ENCODE results near the gene TIPRL. TPM values are rescaled to one million over a fixed set of nuclear protein-coding genes. Genes with fewer than 3 reads are reported as not detected.

The TIPRL gene
- total RNA-seq, 3 donors from 2014 or later: 46.3 to 47.9 (median 46.7) TPM

- H3K4me1 Mint-ChIP-seq (ENCODE audit: low read depth): peaks cover 60% of the 10 kb centered on the region
- ATAC-seq (no peak), DNase-seq (no peak)
- peaks cover 73% of the 10 kb centered on the region for H3K36me3 Mint-ChIP-seq (ENCODE audit: insufficient read depth)
- no peaks in the 10 kb centered on the region for H3K27me3 Mint-ChIP-seq (ENCODE audit: low read depth)
- no peaks in the 10 kb centered on the region for H3K9me3 Mint-ChIP-seq
- no peak overlapping the region for H3K4me3 Mint-ChIP-seq
Observed at GRCh38 chr1:168235548-168235885, 56.8 kb downstream of the TIPRL start.

- Mint-ChIP-seq H3K36me3 (ENCODE audit: insufficient read depth) (peaks cover 72% of the 10 kb centered on the region), H3K4me3 (no peak overlapping the region), H3K4me1 (ENCODE audit: low read depth) (peaks cover 56% of the 10 kb centered on the region), H3K9me3 (no peaks in the 10 kb centered on the region), H3K27me3 (ENCODE audit: low read depth) (no peaks in the 10 kb centered on the region)
- DNase-seq (no peak), ATAC-seq (no peak)
Observed at GRCh38 chr1:168235937-168236336, 57.2 kb downstream of the TIPRL start.

- Mint-ChIP-seq H3K4me3 (peak overlapping the region; percentile 24), H3K9me3 (no peaks in the 10 kb centered on the region), H3K27me3 (ENCODE audit: low read depth) (no peaks in the 10 kb centered on the region), H3K36me3 (ENCODE audit: insufficient read depth) (peaks cover 70% of the 10 kb centered on the region), H3K4me1 (ENCODE audit: low read depth) (peaks cover 47% of the 10 kb centered on the region)
- DNase-seq: no peak
- ATAC-seq: peak; percentile 81 to 88
Observed at GRCh38 chr1:168236836-168237611, 58.3 kb downstream of the TIPRL start.

DNA sequence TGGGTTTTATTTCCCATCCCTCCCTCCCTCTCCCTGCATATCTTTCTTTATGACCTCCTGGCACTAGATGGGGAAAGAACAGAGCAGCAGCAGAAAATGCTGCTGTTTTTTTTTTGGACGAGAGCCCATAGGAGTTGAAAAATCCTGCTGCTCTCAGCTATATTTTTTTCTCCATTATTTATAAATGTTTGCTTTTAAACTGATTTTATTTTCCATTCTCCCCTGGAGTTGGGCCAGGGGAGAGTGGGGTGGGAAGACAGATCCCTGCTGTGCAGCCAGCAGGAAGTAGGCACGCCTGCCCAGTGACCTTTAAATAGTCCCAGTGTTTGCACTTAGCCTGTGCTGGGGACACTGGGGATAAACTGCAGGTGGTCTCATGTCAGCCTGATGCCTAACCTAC lies 64.4 kb downstream of the TIPRL start:
- ATAC-seq: no peak
- peaks cover 30% of the 10 kb centered on the region for H3K4me1 Mint-ChIP-seq (ENCODE audit: low read depth)

DNA sequence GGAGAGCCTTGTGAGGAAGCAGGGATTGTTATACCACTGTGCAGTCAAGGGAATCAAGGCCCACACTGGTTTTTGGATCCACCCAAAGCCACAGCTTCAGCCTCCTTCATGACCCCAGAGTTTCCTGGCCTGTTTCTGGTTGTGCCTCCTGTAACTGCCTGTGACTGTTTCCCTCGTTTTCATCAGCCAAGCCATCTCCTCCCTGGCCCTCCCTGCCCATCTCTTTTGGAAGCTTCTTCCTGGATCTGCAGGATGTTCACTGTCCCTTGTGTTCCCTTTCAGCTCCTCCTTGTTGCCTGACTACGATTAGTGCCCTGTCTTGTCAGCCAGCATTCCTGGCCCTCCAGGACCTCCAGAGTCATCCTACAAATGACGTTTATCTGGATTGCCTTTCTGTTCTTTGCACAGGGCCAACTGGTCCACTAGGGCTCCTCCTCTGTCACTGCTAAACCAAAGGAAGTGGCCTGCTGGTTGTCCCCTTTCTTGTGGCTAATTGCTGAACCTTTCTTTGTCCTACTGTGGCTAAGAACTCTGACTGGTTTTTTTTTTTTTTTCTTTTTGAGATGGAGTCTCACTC lies 65.0 kb downstream of the TIPRL start:
- H3K9me3 Mint-ChIP-seq: no peaks in the 10 kb centered on the region
- no peak for DNase-seq
- H3K27me3 Mint-ChIP-seq (ENCODE audit: low read depth): no peaks in the 10 kb centered on the region
- ATAC-seq: no peak
- no peak overlapping the region for H3K4me3 Mint-ChIP-seq
- peaks cover 68% of the 10 kb centered on the region for H3K36me3 Mint-ChIP-seq (ENCODE audit: insufficient read depth)
- peaks cover 33% of the 10 kb centered on the region for H3K4me1 Mint-ChIP-seq (ENCODE audit: low read depth)

More for the DNA sequence above, 64.4 kb downstream of the TIPRL start:
- Mint-ChIP-seq H3K9me3 (no peaks in the 10 kb centered on the region), H3K27me3 (ENCODE audit: low read depth) (no peaks in the 10 kb centered on the region), H3K4me3 (no peak overlapping the region), H3K36me3 (ENCODE audit: insufficient read depth) (peaks cover 66% of the 10 kb centered on the region)
- DNase-seq: no peak

DNA sequence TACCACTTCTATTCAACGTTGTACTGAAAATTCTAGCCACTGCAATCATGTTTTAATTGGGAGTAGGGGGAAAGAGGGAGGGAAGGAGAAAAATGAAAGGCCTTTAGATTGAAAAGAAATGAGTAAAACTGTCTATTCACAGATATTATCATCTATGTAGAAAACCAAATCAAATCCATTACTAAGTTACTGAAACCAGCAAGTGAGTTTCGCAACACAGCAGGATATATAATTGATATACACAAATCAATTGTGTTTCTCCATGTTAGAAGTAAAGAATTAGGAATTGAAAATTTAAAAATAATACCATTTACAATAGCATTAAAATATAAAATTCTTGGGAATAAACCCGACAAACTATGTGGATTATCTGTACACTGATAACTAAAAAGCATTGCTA lies 66.3 kb downstream of the TIPRL start:
- Mint-ChIP-seq H3K4me1 (ENCODE audit: low read depth) (peaks cover 33% of the 10 kb centered on the region), H3K4me3 (no peak overlapping the region), H3K36me3 (ENCODE audit: insufficient read depth) (peaks cover 68% of the 10 kb centered on the region), H3K27me3 (ENCODE audit: low read depth) (no peaks in the 10 kb centered on the region), H3K9me3 (no peaks in the 10 kb centered on the region)
- DNase-seq (no peak), ATAC-seq (no peak)

- Mint-ChIP-seq H3K4me3 (no peak overlapping the region), H3K4me1 (ENCODE audit: low read depth) (peaks cover 38% of the 10 kb centered on the region), H3K27me3 (ENCODE audit: low read depth) (no peaks in the 10 kb centered on the region), H3K36me3 (ENCODE audit: insufficient read depth) (peaks cover 67% of the 10 kb centered on the region), H3K9me3 (no peaks in the 10 kb centered on the region)
- no peak for DNase-seq
- no peak for ATAC-seq
Observed at GRCh38 chr1:168246506-168246905, 67.7 kb downstream of the TIPRL start.

Other genes starting within 250 kb of the TIPRL start
- gene DCAF6, start 242.3 kb upstream of the TIPRL start, total RNA-seq: 10 to 100 TPM; 10.7 to 12.5 (median 11.3) TPM
- 10 to 100 TPM; 28.2 to 32.1 (median 31.9) TPM for gene MPC2, start 241.9 kb upstream of the TIPRL start, total RNA-seq
- under 1 TPM; 0.16 to 0.27 (median 0.20) TPM for gene GPR161, start 42.0 kb upstream of the TIPRL start, total RNA-seq
- gene SFT2D2, start 47.0 kb downstream of the TIPRL start, total RNA-seq: 10 to 100 TPM; 31.0 to 37.1 (median 36.9) TPM
- under 1 TPM; 0.47 to 0.57 (median 0.48) TPM for gene TBX19, start 101.9 kb downstream of the TIPRL start, total RNA-seq